A673 (cell line): ENCODE results near the gene ZNF100. TPM values are rescaled to one million over a fixed set of nuclear protein-coding genes. Genes with fewer than 3 reads are reported as not detected.
"Not testable (repeated sequence)": the region's sequence is repeated elsewhere in the genome, so short reads cannot be mapped to it uniquely, and the experiment has no call there.

Source experiments
- BruUV-seq: library from RNA; stranded (reverse); fragments of 400-500 nt; replicated peaks from 2 replicates; lab custom pipeline; 2021; lab: Mats Ljungman, UMichigan
- CTCF ChIA-PET: fragments of 300-600 bp; sonication (Branson Sonifier 250); formaldehyde crosslinking; loops from one replicate; lab custom pipeline; 2022; ENCODE audit warnings: antibody characterized with exemption; lab: Charles Lee
- POLR2A ChIA-PET: fragments of 300-600 bp; sonication (Branson Sonifier 250); formaldehyde crosslinking; loops from one replicate; lab custom pipeline; 2022; ENCODE audit warnings: antibody characterized with exemption; ENCODE audit not compliant: low non-redundant PET; lab: Charles Lee
- DNase-seq: peaks from one replicate; pipeline ENCODE4 v3.0.0-alpha.2; 2015; ENCODE audit warnings: low spot score
- H3K27ac ChIP-seq: fragments of 200-600 bp; sonication (generic); 2 replicates; pipeline ENCODE4 v1.5.1; 2016; ENCODE audit warnings: mixed run types, low read depth, mild to moderate bottlenecking, mixed read lengths, antibody characterized with exemption, low read length; ENCODE audit not compliant: poor library complexity, severe bottlenecking
- H3K27me3 ChIP-seq: fragments of 200-600 bp; sonication (generic); replicated peaks from 2 replicates; pipeline ENCODE4 v1.6.1; 2017; ENCODE audit warnings: mixed run types, low read depth, mild to moderate bottlenecking, mixed read lengths, antibody characterized with exemption, low read length; ENCODE audit not compliant: insufficient read depth, poor library complexity
- H3K36me3 ChIP-seq: fragments of 200-600 bp; sonication (generic); 2 replicates; pipeline ENCODE4 v1.6.1; 2016; ENCODE audit warnings: mixed run types, mild to moderate bottlenecking, mixed read lengths, antibody characterized with exemption, low read length; ENCODE audit not compliant: insufficient read depth, poor library complexity, severe bottlenecking
- H3K4me1 ChIP-seq: fragments of 200-600 bp; sonication (generic); 2 replicates; pipeline ENCODE4 v1.6.1; 2017; ENCODE audit warnings: mixed run types, mild to moderate bottlenecking, mixed read lengths, antibody characterized with exemption, low read length; ENCODE audit not compliant: insufficient read depth, poor library complexity, severe bottlenecking
- H3K4me3 ChIP-seq: fragments of 200-600 bp; sonication (generic); 2 replicates; pipeline ENCODE4 v1.5.1; 2016; ENCODE audit warnings: low read depth, mixed run types, mild to moderate bottlenecking, mixed read lengths, low read length; ENCODE audit not compliant: poor library complexity, severe bottlenecking
- H3K9me3 ChIP-seq: fragments of 200-600 bp; sonication (generic); 2 replicates; pipeline ENCODE4 v1.6.1; 2016; ENCODE audit warnings: mixed run types, low read depth, mild to moderate bottlenecking, mixed read lengths, antibody characterized with exemption, low read length; ENCODE audit not compliant: poor library complexity, severe bottlenecking
- EZH2 ChIP-seq: fragments of 200-600 bp; sonication (generic); IDR thresholded peaks from 2 replicates; pipeline ENCODE4 v1.6.1; 2017; ENCODE audit warnings: borderline replicate concordance, low read depth, mild to moderate bottlenecking, mixed read lengths, antibody characterized with exemption, low read length; ENCODE audit not compliant: poor library complexity, severe bottlenecking
- intact Hi-C: fragments of 100-400 bp; cut with micrococcal nuclease; formaldehyde crosslinking; loops from one replicate; pipeline ENCODE4 v1.10.0; 2022; ENCODE audit not compliant: unreplicated experiment
- total RNA-seq: library from RNA; stranded (reverse); gene quantifications from 2 replicates; pipeline ENCODE4 v1.2.3, GENCODE V29; 2021
- TF ChIP-seq, protein P1 (sequence below): fragments of 300-800, 200-600 bp; sonication (generic); conservative IDR thresholded peaks from 2 replicates; pipeline ENCODE4 v1.5.1; 2017; ENCODE audit warnings: low read depth, mild to moderate bottlenecking, antibody characterized with exemption, low read length, moderate library complexity, mixed read lengths

The ZNF100 gene
- total RNA-seq, 1 experiment from 2014 or later: 19.2 TPM

DNA sequence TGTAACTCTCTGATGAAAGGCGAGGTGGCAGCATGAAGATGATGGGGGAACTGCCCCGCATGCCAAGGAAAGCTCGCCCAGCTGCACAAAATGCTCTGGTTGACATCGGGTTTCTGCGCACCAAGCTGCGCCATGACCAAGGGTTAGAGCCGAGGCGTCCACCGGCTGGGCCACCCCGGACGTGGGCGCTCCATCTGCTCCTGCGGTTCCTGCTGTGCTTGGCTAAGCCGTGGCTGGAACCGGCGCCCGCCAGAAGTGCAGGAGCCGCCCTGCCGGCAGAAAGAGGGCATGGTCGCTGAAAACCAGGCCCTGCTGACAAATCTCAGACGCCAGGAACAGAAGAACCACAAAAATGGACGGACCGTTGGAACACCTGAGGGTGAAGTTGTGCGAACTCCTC is 57.9 kb downstream of the ZNF100 start:
- ChIA-PET POLR2A (no interaction called here), CTCF (no interaction called here)
- H3K27me3 ChIP-seq: no peaks in the 10 kb centered on the region
- no TSS peak for BruUV-seq
- no peak overlapping the region for H3K4me3 ChIP-seq
- DNase-seq: no peak
- no peak overlapping the region for H3K27ac ChIP-seq
- TF ChIP-seq EZH2: no peak
- TF ChIP-seq, protein P1, sequence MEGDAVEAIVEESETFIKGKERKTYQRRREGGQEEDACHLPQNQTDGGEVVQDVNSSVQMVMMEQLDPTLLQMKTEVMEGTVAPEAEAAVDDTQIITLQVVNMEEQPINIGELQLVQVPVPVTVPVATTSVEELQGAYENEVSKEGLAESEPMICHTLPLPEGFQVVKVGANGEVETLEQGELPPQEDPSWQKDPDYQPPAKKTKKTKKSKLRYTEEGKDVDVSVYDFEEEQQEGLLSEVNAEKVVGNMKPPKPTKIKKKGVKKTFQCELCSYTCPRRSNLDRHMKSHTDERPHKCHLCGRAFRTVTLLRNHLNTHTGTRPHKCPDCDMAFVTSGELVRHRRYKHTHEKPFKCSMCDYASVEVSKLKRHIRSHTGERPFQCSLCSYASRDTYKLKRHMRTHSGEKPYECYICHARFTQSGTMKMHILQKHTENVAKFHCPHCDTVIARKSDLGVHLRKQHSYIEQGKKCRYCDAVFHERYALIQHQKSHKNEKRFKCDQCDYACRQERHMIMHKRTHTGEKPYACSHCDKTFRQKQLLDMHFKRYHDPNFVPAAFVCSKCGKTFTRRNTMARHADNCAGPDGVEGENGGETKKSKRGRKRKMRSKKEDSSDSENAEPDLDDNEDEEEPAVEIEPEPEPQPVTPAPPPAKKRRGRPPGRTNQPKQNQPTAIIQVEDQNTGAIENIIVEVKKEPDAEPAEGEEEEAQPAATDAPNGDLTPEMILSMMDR: no peak
- H3K36me3 ChIP-seq: no peaks in the 10 kb centered on the region
- intact Hi-C loops: no loop called here
- peaks cover 15% of the 10 kb centered on the region for H3K9me3 ChIP-seq
- H3K4me1 ChIP-seq: no peaks in the 10 kb centered on the region

DNA sequence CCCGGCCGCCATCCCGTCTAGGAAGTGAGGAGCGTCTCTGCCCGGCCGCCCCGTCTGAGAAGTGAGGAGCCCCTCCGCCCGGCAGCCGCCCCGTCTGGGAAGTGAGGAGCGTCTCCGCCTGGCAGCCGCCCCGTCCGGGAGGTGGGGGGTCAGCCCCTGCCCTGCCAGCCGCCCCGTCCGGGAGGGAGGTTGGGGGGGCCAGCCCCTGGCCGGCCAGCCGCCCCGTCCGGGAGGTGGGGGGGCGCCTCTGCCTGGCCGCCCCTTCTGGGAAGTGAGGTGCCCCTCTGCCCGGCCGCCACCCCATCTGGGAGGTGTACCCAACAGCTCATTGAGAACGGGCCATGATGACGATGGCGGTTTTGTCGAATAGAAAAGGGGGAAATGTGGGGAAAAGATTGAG is 59.5 kb downstream of the ZNF100 start:
- CTCF ChIA-PET, H3K4me3 ChIP-seq, intact Hi-C loops, H3K4me1 ChIP-seq, H3K36me3 ChIP-seq, DNase-seq, POLR2A ChIA-PET, H3K27ac ChIP-seq, BruUV-seq, H3K27me3 ChIP-seq: not testable (repeated sequence)
- peaks cover 15% of the 10 kb centered on the region for H3K9me3 ChIP-seq

GRCh38 chr19:21707065-21707464 is 60.3 kb downstream of the ZNF100 start:
- no peak overlapping the region for H3K4me3 ChIP-seq
- no TSS peak for BruUV-seq
- H3K4me1 ChIP-seq: no peaks in the 10 kb centered on the region
- TF ChIP-seq EZH2: no peak
- TF ChIP-seq, protein P1: no peak
- ChIA-PET POLR2A (no interaction called here), CTCF (no interaction called here)
- DNase-seq: no peak
- no peak overlapping the region for H3K27ac ChIP-seq
- no peaks in the 10 kb centered on the region for H3K27me3 ChIP-seq
- intact Hi-C loops: no loop called here
- H3K36me3 ChIP-seq: no peaks in the 10 kb centered on the region
- peaks cover 7% of the 10 kb centered on the region for H3K9me3 ChIP-seq

- intact Hi-C loops: no loop called here
- CTCF ChIA-PET: no interaction called here
- H3K27ac ChIP-seq: no peak overlapping the region
- no peaks in the 10 kb centered on the region for H3K4me1 ChIP-seq
- BruUV-seq: no TSS peak
- POLR2A ChIA-PET: no interaction called here
- no peak overlapping the region for H3K4me3 ChIP-seq
- H3K36me3 ChIP-seq: no peaks in the 10 kb centered on the region
- TF ChIP-seq, protein P1: no peak
- no peak for TF ChIP-seq EZH2
- H3K9me3 ChIP-seq: peaks cover 7% of the 10 kb centered on the region
- no peaks in the 10 kb centered on the region for H3K27me3 ChIP-seq
- no peak for DNase-seq
Measured at GRCh38 chr19:21705393-21705792, 62.0 kb downstream of the ZNF100 start.
